Activated T-helper 1 cell treated with anti-CD3 and anti-CD28 coated beads, Interleukin-12 subunit alpha, Interleukin-12 subunit beta, Interleukin-2, Interleukin-4 antibody, amounts not matched to agents 30 ng/mL and 10 ng/mL and 1 ng/mL, durations not matched to agents 14 hours and 24 hours and 36 hours (primary cell): Measurements from ENCODE around the gene FXYD5. TPM values are rescaled to one million over a fixed set of nuclear protein-coding genes. Genes with fewer than 3 reads are reported as not detected.
"Not testable (repeated sequence)": the region's sequence is repeated elsewhere in the genome, so short reads cannot be mapped to it uniquely, and the experiment has no call there.

Experiments used
- DNase-seq: peaks from one replicate; pipeline ENCODE4 v3.0.0; 2021; ENCODE audit warnings: low spot score
- H3K27ac Mint-ChIP-seq: one replicate; pipeline ENCODE4 v1.8.0; 2021; ENCODE audit warnings: mild to moderate bottlenecking, mixed read lengths
- H3K27me3 Mint-ChIP-seq: one replicate; pipeline ENCODE4 v1.8.0; 2022; ENCODE audit warnings: mild to moderate bottlenecking, moderate library complexity, mixed read lengths; ENCODE audit not compliant: insufficient read depth
- H3K36me3 Mint-ChIP-seq: one replicate; pipeline ENCODE4 v1.8.0; 2021; ENCODE audit warnings: low read depth, mixed read lengths
- H3K4me1 Mint-ChIP-seq: one replicate; pipeline ENCODE4 v1.8.0; 2021; ENCODE audit warnings: low read depth, mixed read lengths
- H3K4me3 Mint-ChIP-seq: one replicate; pipeline ENCODE4 v1.8.0; 2021; ENCODE audit warnings: mild to moderate bottlenecking, moderate library complexity, mixed read lengths
- H3K9me3 Mint-ChIP-seq: one replicate; pipeline ENCODE4 v1.8.0; 2021; ENCODE audit warnings: mixed read lengths
- intact Hi-C: fragments of 100-400 bp; cut with micrococcal nuclease; formaldehyde crosslinking; loops from one replicate; pipeline ENCODE4 v1.15.1; 2024
- total RNA-seq: library from RNA; stranded (reverse); gene quantifications from 2 replicates; pipeline ENCODE4 v1.2.3, GENCODE V29; 2022

The FXYD5 gene
- total RNA-seq, 1 donor from 2014 or later, result 309 TPM

DNA sequence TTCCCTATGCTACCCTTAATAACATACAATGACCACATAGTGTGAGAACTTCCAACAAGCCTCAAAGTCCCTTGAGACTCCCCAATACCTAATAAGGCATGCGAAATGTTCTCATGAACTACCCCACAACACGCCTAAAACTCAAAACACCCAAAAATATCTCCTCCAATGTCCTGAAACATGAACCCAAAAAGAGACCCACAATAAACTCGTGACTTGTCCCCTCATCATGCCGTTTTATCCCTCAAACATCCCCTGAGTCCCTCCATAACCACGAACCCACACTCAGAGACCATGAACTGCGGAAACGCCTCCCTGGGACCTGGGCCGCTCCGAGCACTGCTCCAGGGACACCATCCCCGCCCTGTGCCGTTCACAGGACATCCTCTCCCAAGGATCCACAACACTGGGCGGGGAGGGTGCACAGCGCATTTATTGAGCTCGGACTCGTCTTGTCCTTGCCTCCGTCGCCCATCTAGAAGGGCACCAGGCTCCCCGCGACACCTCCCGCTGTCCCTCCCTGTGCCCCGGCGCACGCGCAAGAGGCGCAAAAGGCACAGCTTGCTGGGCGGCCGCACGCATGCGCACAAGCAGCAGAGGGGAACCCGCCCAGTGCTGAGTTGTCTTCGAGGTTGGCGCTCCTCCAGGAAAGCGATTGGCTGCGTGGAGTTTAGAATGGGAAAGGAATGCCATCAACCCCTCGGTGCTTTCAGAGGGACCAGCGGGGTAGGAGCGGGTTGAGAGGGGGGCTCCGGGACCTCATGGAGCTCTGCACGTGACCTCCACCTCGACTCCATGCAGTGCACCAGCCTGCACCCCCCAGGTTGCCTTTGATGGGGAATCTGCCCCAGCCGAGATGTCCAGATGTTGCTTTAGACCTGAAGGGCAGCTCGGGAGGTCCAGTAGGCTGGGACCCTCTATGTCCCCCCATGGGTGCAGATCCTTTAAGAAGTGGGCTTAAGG lies 30.2 kb upstream of the FXYD5 start:
- DNase-seq, result peak; percentile 86
- no peaks in the 10 kb centered on the region for H3K36me3 Mint-ChIP-seq
- H3K27ac Mint-ChIP-seq, result peak overlapping the region; percentile 36
- intact Hi-C loops, result loop anchor here (1.0 kb wide), 1 partner anchor 17 kb away; no protein-coding TSS in a partner anchor
- peak overlapping the region; percentile 81 for H3K4me3 Mint-ChIP-seq
- H3K9me3 Mint-ChIP-seq, result no peaks in the 10 kb centered on the region
- peaks cover 5% of the 10 kb centered on the region for H3K27me3 Mint-ChIP-seq
- H3K4me1 Mint-ChIP-seq, result peaks cover 13% of the 10 kb centered on the region

DNA sequence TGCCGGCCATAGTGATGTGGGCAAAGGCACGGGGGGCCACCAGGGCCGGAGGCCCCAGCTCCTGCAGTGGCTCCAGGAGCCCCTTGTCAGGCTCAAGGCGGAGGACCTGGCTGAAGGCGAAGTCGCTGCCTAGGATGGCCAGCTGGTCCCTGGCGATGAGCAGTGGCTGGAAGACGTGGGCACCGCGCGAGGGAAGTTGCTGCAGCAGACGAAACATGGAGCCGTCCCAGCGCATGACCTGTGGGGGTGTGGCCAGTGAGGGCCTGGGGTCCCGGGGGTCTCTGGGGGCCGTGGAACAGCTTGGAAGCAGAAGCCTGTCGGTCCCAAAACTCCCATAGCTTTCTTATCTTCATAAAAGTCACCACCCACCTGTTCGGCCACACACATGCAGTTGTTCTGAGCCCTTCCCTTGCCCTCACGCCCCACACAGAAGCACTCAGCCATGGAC lies 29.2 kb upstream of the FXYD5 start:
- H3K27ac Mint-ChIP-seq, result no peak overlapping the region
- peaks cover 3% of the 10 kb centered on the region for H3K27me3 Mint-ChIP-seq
- intact Hi-C loops, result no loop called here
- DNase-seq, result no peak
- H3K9me3 Mint-ChIP-seq, result no peaks in the 10 kb centered on the region
- H3K4me1 Mint-ChIP-seq, result peaks cover 13% of the 10 kb centered on the region
- no peaks in the 10 kb centered on the region for H3K36me3 Mint-ChIP-seq
- peak overlapping the region; percentile 17 for H3K4me3 Mint-ChIP-seq

DNA sequence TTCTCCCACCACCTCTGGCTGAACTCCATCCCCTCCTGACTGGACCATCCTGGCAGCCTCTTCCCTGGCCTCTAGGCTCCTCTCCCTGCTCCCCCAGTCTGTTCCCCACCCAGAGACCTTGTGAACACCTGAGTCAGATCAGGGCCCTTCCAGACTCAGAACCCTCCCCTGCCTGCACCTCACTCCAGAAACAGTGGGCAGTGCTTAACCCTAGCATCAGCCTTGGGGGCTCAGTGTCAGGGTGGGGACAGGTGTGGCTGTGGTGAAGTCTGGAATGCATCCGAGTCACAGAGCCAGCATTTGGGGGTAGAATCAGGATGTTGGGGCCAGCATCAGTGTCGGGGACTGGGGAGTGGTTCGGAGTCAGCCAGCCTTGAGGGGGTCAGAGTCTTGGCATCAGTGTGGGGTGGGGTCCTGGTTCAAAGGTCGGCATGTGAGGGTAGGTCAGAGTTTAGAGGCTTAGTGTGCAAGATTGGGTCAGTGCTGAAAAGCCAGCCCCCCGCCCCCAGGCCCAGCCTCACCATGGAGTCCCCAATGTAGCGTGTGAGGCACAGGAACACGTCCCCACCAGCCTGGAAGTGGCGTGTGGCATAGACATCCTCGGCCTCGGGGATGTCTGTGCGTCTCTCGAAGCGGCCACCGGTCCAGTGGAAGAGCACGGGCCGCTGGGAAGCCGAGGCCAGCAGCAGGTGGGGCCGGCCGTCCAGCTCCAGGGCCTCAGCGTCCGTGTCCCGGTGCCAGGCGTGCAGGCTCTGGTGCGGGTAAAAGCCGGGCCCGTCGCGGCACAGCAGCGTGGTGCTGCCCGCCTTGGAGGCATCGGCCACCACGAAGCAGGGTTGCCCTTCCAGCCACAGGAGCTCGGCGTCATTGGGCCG lies 28.5 kb upstream of the FXYD5 start:
- peaks cover 13% of the 10 kb centered on the region for H3K4me1 Mint-ChIP-seq
- no peaks in the 10 kb centered on the region for H3K9me3 Mint-ChIP-seq
- no peak overlapping the region for H3K27ac Mint-ChIP-seq
- intact Hi-C loops, result no loop called here
- H3K4me3 Mint-ChIP-seq, result peak overlapping the region; percentile 17
- peaks cover 3% of the 10 kb centered on the region for H3K27me3 Mint-ChIP-seq
- no peak for DNase-seq
- H3K36me3 Mint-ChIP-seq, result no peaks in the 10 kb centered on the region

DNA sequence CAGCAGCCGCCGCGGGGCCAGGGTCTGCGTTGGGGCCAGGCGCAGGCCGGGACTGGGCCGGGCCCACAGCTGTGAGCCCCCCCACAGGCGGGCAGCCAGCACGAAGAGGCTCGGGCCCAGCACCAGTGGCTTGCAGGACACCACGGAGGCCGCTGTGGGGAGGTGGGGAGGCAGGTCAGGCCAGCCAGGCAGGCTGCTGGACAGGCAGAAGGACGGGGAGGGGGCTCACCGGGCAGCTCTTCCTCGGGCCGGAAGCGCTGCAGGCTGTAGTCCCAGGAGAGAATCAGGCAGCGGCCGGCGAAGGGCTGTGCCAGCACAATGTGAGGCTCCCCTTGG lies 27.9 kb upstream of the FXYD5 start:
- Mint-ChIP-seq H3K4me1 (peaks cover 13% of the 10 kb centered on the region), H3K27me3 (peaks cover 3% of the 10 kb centered on the region), H3K9me3 (no peaks in the 10 kb centered on the region), H3K4me3 (no peak overlapping the region), H3K36me3 (no peaks in the 10 kb centered on the region), H3K27ac (no peak overlapping the region)
- intact Hi-C loops, result no loop called here
- no peak for DNase-seq

DNA sequence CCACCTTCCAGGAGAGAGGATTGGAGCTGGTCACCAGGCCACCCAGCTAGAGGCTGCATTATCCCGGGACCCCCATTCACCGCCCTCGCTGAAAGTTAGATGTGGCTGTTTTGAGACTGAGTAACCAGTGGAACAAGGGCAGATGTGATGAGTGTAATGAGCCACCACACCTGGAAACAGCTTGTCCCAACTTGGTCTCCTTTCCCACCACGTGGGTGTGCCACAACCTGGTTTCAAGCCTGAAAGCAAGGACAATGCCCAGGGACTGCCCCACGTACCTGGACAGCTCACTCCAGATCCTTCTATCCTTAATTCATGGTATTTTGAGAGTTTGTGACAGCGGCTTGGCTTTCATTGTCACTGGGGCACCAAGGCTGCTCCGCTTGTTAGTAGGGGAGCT lies 26.7 kb upstream of the FXYD5 start:
- H3K4me1 Mint-ChIP-seq, result peaks cover 13% of the 10 kb centered on the region

DNA sequence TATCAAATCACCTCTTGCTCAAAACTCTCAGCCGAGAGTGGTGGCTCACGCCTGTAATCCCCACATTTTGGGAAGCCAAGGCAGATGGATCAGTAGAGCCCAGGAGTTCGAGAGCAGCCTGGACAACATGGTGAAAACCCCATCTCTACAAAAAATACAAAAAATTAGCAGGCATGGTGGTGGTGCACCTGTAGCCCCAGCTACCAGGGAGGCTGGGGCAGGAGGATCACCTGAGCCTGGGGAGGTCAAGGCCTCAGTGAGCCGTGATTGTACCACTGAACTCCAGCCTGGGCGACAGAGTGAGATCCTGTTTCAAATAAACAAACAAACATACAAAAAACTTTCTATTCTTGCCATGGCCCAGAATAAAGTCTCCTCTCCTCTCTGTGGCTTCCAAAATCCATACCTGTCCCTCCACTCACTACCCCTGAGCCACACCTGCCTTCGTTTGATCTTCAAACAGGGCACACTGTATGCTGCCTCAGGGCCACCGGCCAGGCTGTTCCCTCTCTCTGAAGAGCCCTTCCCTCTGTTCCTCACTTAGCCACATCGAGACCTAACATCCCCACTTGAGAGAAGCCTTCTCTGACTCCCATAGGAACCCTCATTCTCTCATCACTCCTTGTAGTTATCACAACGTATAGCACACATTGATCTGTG lies 26.0 kb upstream of the FXYD5 start:
- intact Hi-C loops, result no loop called here
- peaks cover 13% of the 10 kb centered on the region for H3K4me1 Mint-ChIP-seq
- H3K27ac Mint-ChIP-seq, result no peak overlapping the region
- no peaks in the 10 kb centered on the region for H3K9me3 Mint-ChIP-seq
- H3K4me3 Mint-ChIP-seq, result no peak overlapping the region
- H3K36me3 Mint-ChIP-seq, result no peaks in the 10 kb centered on the region
- DNase-seq, result no peak
- H3K27me3 Mint-ChIP-seq, result no peaks in the 10 kb centered on the region

More for the DNA sequence above, 26.7 kb upstream of the FXYD5 start:
- H3K9me3 Mint-ChIP-seq, result no peaks in the 10 kb centered on the region
- H3K36me3 Mint-ChIP-seq, result no peaks in the 10 kb centered on the region
- no peak for DNase-seq
- intact Hi-C loops, result no loop called here
- H3K4me3 Mint-ChIP-seq, result no peak overlapping the region
- no peak overlapping the region for H3K27ac Mint-ChIP-seq
- H3K27me3 Mint-ChIP-seq, result no peaks in the 10 kb centered on the region

DNA sequence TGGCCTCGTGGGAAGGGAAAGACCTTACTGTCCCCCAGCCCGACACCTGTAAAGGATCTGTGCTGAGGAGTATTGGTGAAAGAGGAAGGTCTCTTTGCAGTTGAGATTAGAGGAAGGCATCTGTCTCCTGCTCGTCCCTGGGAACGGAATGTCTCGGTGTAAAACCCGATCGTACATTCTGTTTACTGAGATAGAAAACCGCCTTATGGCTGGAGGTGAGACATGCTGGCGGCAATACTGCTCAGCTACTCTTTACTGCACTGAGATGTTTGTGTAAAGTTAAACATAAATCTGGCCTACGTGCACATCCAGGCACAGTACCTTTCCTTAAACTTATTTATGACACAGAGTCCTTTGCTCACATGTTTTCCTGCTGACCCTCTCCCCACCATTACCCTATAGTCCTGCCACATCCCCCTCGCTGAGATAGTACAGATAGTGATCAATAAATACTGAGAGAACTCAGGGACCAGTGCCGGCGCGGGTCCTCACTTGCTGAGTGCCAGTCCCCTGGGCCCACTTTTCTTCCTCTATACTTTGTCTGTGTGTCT lies 24.7 kb upstream of the FXYD5 start:
- H3K9me3 Mint-ChIP-seq, result not testable (repeated sequence)

DNA sequence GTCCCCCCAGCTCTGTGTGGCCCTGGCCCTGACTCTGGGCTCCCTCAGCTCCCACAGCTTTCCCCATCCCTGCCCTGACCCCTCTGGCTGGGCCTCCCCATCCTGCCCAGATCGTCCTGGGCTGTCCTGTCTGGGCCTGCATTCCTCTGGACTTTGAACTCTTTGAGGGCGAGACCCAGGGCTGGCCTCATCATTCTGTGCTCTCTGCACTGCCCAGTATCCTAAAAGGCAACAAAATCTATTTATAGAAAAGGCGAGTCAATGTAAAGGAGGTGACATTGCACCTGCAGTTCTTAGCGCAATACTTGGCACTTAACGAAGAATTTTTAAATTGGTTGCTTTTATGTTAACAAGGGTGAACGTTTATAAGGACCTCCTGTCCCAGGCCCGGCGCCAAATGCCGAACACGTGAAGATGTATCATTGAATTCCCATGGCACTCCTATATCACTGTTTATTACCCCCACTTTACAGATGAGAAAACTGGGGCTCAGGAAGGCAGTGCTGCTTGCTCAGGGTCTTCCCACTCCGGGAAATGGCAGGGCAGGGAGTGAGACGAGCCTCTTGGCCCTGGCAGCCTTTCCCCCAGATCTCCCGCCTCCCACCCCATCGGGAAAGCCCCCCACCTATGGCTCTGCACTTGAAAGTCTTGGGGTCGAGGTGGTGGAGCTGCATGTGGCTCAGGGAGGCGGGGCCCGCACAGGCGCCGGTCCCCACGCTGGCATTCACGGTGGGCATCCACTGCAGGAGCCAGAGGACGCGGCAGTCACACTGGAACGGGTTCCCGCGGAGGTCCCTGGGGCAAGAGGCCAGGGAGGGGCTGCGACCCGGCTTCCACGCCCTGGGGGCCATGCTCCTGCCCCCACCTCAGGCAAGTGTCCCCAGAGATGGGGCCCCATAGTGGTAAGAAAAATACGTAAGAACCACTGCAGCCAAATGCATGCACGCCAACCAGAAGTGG lies 23.5 kb upstream of the FXYD5 start:
- intact Hi-C loops, result no loop called here
- no peak for DNase-seq
- Mint-ChIP-seq H3K4me1 (peaks cover 7% of the 10 kb centered on the region), H3K4me3 (no peak overlapping the region), H3K36me3 (no peaks in the 10 kb centered on the region), H3K27me3 (no peaks in the 10 kb centered on the region), H3K27ac (no peak overlapping the region), H3K9me3 (no peaks in the 10 kb centered on the region)

More for the DNA sequence above, 24.7 kb upstream of the FXYD5 start:
- intact Hi-C loops, H3K4me3 Mint-ChIP-seq, H3K36me3 Mint-ChIP-seq, H3K27ac Mint-ChIP-seq, H3K27me3 Mint-ChIP-seq, H3K4me1 Mint-ChIP-seq, DNase-seq: not testable (repeated sequence)

DNA sequence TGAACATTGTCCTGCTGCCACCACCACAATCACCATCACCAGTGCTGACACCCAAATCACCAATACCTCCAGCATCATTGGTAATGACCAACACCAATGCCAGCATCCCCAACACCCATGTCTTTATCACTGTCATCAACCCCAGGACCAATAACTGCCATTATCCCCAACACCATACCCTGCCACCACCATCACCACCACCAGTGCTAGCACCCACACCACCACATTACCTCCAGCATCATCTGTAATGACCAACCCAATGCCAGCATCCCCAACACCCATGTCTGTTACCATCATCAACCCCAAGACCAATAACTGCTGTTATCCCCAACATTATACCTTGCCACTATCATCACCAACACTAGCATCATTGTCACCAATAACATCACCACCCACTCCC lies 22.3 kb upstream of the FXYD5 start:
- H3K27me3 Mint-ChIP-seq, result no peaks in the 10 kb centered on the region
- intact Hi-C loops, result no loop called here
- no peaks in the 10 kb centered on the region for H3K36me3 Mint-ChIP-seq
- no peak overlapping the region for H3K4me3 Mint-ChIP-seq
- peaks cover 7% of the 10 kb centered on the region for H3K4me1 Mint-ChIP-seq
- DNase-seq, result no peak
- no peak overlapping the region for H3K27ac Mint-ChIP-seq
- H3K9me3 Mint-ChIP-seq, result no peaks in the 10 kb centered on the region

DNA sequence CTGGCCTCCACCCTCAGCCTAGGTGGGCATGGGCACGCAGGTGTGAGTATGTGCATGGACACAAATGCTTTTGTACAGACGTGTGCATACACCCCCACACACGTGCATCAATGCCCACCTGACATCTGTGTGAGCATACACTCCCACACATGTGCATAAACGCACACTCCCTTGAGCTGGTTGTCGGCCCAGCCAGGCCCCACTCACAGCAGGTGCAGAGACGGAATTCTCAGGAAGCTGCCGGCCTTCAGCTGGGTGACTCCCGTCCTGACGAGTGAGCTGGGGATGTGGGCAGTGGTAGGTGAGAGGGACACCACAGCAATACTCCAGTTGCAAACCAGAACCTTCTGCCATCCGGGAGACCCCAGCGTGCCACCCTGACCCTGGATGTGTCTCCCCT lies 20.7 kb upstream of the FXYD5 start:
- H3K4me1 Mint-ChIP-seq, result peaks cover 7% of the 10 kb centered on the region
- no peak overlapping the region for H3K4me3 Mint-ChIP-seq
- no peak for DNase-seq
- H3K27me3 Mint-ChIP-seq, result peaks cover 3% of the 10 kb centered on the region
- H3K9me3 Mint-ChIP-seq, result no peaks in the 10 kb centered on the region
- no peak overlapping the region for H3K27ac Mint-ChIP-seq
- no peaks in the 10 kb centered on the region for H3K36me3 Mint-ChIP-seq
- intact Hi-C loops, result no loop called here

DNA sequence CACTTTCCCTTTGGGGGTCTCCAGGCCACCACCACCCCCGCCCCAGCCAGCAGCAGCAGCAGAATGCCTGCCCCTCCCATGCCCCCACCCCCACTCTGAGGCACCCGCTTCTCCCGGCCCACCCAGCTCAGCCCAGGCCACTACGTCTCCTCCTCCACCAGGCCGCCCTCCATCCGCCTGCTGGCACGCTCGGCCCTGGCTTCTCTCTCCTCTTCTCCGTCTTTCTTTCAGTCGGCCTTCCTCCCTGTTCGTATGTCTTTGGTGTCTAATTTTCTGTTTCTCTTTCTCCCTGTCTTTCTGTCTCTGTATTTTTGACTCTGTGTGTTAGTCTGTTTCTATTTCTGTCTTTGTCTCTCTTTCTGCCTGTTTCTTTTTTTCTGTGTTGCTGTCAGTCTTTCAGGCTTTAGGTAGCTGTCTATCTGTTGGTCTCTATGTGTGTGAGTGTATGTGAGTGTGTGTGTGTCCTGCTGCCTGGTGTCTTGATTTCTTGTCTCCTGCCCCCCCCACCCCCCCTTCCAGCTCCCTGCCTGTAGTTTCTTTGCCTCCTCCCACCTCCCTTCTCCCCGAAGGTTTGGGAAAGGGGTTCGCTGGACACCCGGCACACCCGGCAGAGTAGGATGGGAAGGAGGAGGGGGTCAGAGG lies 19.8 kb upstream of the FXYD5 start, which contains the start of gene LGI4:
TSS of gene LGI4 (minus strand) at position 459 of the 642 bp plus-strand sequence. CDS start at position 80, 379 bp downstream.
- H3K36me3 Mint-ChIP-seq, result no peaks in the 10 kb centered on the region
- peaks cover 7% of the 10 kb centered on the region for H3K4me1 Mint-ChIP-seq
- no peak for DNase-seq
- intact Hi-C loops, result loop anchor here (1.0 kb wide), 1 partner anchor 67 kb away; no protein-coding TSS in a partner anchor
- peaks cover 3% of the 10 kb centered on the region for H3K27me3 Mint-ChIP-seq
- H3K27ac Mint-ChIP-seq, result no peak within 1 kb of the TSS
- no peaks in the 10 kb centered on the region for H3K9me3 Mint-ChIP-seq
- H3K4me3 Mint-ChIP-seq, result no peak within 1 kb of the TSS
